ENCODE results near the gene CA10. TPM values are rescaled to one million over a fixed set of nuclear protein-coding genes. Genes with fewer than 3 reads are reported as not detected.

Gene CA10
- total RNA-seq, 1 donor from 2014 or later: 2.2 TPM

DNA sequence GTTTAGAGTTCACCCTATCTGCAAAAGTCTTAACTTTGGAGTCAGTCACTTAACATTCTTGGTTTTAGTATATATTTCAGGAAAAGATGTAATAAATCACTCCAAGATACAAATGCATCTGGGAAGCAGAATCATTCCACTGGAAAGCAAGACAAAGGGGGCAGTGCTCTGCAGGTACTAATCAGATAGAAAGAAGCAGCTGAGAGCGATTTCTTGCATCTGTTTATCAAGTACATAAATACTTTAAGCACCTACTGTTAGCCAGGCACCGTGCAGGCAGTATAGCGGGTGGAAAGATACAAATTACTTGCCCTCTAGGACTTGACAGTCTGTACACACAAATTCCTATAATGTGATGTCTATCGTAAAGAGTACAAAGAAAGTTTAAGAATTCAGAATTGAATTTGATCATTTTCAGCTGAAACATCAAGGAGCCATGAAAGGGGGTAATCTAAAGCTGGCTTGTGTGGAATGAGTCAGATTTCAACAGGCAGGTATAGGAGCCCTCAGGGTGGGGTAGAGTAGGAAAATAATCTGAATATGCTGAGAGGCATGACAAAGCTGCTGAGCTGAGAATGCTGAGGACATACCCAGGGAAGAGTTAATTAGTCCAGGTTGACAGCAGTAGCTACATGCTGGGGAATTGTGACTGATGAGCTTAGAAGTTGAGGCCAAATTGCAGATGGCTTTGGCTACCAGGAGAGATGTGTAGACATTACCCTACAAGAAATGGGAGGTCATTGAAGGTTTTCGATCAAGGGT, 110.2 kb downstream of the CA10 start:
- Mint-ChIP-seq H3K27me3 (peaks cover 4% of the 10 kb centered on the region), H3K9me3 (no peaks in the 10 kb centered on the region), H3K27ac (no peak overlapping the region), H3K36me3 (no peaks in the 10 kb centered on the region), H3K4me3 (no peak overlapping the region), H3K4me1 (ENCODE audit: unreplicated experiment) (peaks cover 9% of the 10 kb centered on the region)
- TF ChIP-seq, protein P1, sequence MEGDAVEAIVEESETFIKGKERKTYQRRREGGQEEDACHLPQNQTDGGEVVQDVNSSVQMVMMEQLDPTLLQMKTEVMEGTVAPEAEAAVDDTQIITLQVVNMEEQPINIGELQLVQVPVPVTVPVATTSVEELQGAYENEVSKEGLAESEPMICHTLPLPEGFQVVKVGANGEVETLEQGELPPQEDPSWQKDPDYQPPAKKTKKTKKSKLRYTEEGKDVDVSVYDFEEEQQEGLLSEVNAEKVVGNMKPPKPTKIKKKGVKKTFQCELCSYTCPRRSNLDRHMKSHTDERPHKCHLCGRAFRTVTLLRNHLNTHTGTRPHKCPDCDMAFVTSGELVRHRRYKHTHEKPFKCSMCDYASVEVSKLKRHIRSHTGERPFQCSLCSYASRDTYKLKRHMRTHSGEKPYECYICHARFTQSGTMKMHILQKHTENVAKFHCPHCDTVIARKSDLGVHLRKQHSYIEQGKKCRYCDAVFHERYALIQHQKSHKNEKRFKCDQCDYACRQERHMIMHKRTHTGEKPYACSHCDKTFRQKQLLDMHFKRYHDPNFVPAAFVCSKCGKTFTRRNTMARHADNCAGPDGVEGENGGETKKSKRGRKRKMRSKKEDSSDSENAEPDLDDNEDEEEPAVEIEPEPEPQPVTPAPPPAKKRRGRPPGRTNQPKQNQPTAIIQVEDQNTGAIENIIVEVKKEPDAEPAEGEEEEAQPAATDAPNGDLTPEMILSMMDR (conservative IDR thresholded peaks at IDR 0.05): no peak
- DNase-seq (ENCODE audit: extremely low spot score, unreplicated experiment): no peak

DNA sequence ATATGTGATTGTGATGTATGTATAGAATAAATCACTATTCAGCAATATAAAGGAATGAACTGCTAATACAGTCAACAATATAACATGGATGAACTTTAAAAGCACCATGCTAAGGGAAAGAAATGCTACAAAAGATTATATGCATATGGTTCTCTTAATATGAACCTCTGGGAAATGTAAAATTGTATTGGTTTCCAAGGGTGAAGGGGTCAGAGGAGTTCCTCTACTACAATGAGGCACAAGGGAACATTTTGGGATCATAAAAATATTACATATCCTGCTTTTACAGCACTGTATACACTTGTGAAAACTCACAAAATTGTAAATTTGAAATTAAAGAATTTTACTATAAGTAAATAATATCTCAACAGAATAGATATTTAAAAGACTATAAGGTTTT, 111.4 kb downstream of the CA10 start:
- H3K4me3 Mint-ChIP-seq: no peak overlapping the region
- TF ChIP-seq, protein P1 (conservative IDR thresholded peaks at IDR 0.05): no peak
- no peak overlapping the region for H3K27ac Mint-ChIP-seq
- no peaks in the 10 kb centered on the region for H3K9me3 Mint-ChIP-seq
- no peaks in the 10 kb centered on the region for H3K36me3 Mint-ChIP-seq
- no peak for DNase-seq (ENCODE audit: extremely low spot score, unreplicated experiment)
- H3K4me1 Mint-ChIP-seq (ENCODE audit: unreplicated experiment): peaks cover 9% of the 10 kb centered on the region
- H3K27me3 Mint-ChIP-seq: peaks cover 4% of the 10 kb centered on the region

DNA sequence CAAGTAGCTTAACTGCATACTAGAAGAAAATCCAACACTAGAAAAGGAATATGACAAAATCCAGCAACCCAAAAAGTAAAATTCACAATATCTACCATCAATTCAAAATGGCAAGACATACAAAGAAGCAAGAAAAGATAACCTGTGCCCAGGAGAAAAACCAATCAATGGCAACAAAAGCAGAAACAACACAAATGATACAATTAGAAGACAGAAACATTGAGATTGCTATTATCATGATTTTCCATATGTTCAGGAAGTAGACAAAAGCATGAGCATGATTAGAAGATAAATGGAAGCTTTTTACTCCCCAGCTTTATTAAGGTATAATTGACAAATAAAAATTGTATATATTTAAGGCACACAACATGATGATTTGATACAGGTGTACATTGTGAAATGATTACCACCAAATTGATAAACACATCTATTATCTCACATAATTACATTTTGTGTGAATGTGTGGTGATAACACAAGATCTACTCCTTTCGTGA, 117.3 kb downstream of the CA10 start:
- no peak overlapping the region for H3K27ac Mint-ChIP-seq
- H3K4me1 Mint-ChIP-seq (ENCODE audit: unreplicated experiment): no peaks in the 10 kb centered on the region
- H3K36me3 Mint-ChIP-seq: no peaks in the 10 kb centered on the region
- no peak for DNase-seq (ENCODE audit: extremely low spot score, unreplicated experiment)
- peaks cover 9% of the 10 kb centered on the region for H3K27me3 Mint-ChIP-seq
- no peaks in the 10 kb centered on the region for H3K9me3 Mint-ChIP-seq
- TF ChIP-seq, protein P1 (conservative IDR thresholded peaks at IDR 0.05): no peak
- H3K4me3 Mint-ChIP-seq: no peak overlapping the region

DNA sequence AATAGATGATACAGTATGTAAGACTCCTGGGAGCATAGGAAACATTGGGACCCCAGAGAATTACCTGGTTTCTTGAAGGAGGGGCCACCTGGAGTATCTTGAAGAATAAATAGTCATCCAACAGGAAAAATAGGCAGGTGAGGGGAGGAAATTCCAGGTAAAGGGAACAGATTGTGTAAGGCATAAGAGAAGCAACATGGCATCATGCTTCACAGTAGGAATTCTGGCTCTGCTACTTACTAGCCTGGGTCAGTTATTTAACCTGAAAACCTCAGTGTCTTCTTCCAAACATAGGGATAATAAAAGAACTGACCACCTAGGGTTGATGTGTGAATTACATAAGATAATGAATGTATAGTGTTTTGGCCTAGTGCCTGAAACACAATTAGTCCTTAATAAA, 122.1 kb downstream of the CA10 start:
- Mint-ChIP-seq H3K36me3 (no peaks in the 10 kb centered on the region), H3K27me3 (peaks cover 12% of the 10 kb centered on the region), H3K4me1 (ENCODE audit: unreplicated experiment) (no peaks in the 10 kb centered on the region), H3K27ac (no peak overlapping the region), H3K4me3 (no peak overlapping the region), H3K9me3 (no peaks in the 10 kb centered on the region)
- DNase-seq (ENCODE audit: extremely low spot score, unreplicated experiment): no peak
- TF ChIP-seq, protein P1 (conservative IDR thresholded peaks at IDR 0.05): no peak

DNA sequence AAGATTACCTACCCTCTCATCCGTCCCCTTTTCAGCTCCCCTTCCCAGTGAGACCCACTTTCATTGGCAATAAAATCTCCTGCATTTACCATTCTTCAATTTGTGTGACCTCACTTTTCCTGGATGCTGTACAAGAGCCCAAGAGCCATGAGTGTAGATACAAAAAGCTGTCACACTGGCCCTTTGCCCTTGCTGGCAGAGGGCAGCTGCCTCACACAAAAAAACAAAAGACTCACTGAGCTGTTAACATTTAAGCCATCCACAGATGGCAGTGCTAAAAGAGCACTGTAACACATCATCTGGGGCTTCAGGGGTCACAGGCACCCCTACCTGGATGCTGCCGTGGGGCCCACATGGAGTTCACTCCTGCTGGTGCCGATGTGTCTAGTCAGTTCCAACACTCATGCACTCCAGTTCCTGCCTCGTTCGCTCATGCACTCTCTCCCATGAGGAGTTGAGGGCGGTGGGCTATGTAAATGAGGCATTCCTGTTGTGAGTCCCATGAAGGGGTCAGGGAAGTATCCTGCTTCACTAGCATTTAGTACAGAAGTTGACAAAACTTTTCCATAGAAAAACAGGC, 123.1 kb downstream of the CA10 start:
- TF ChIP-seq, protein P1 (conservative IDR thresholded peaks at IDR 0.05): no peak
- no peak for DNase-seq (ENCODE audit: extremely low spot score, unreplicated experiment)
- H3K36me3 Mint-ChIP-seq: no peaks in the 10 kb centered on the region
- H3K4me1 Mint-ChIP-seq (ENCODE audit: unreplicated experiment): no peaks in the 10 kb centered on the region
- H3K4me3 Mint-ChIP-seq: no peak overlapping the region
- H3K27me3 Mint-ChIP-seq: peaks cover 10% of the 10 kb centered on the region
- H3K9me3 Mint-ChIP-seq: no peaks in the 10 kb centered on the region
- H3K27ac Mint-ChIP-seq: no peak overlapping the region

All from type B pancreatic cell (in vitro differentiated cells).